Keratinocyte (primary cell): Measurements from ENCODE around the gene COL7A1. TPM values are rescaled to one million over a fixed set of nuclear protein-coding genes. Genes with fewer than 3 reads are reported as not detected.

Source experiments
- DNase-seq: peaks from one replicate; pipeline ENCODE4 v3.0.0-alpha.2; 2011; ENCODE audit warnings: low read depth, missing footprints, low spot score
- FAIRE-seq: peaks from 2 replicates; lab custom pipeline; 2011; peaks lifted over from hg19 to GRCh38; lab: Jason Lieb, UNC
- H2AFZ ChIP-seq: 2 replicates; pipeline ENCODE4 v1.6.0; 2012; ENCODE audit warnings: low read length, control low read depth, inconsistent platforms; ENCODE audit not compliant: control insufficient read depth
- H3K27ac ChIP-seq: 2 replicates; pipeline ENCODE4 v1.5.1; 2011; ENCODE audit warnings: low read length; ENCODE audit not compliant: control insufficient read depth, insufficient read depth
- H3K27me3 ChIP-seq: 3 replicates; pipeline ENCODE4 v1.6.0; 2011; ENCODE audit warnings: low read length; ENCODE audit not compliant: control insufficient read depth, insufficient read depth; ENCODE audit errors: extremely low read depth
- H3K36me3 ChIP-seq, 2 experiments: 2 replicates in 1 of 2; 3 replicates in 1 of 2; pipeline ENCODE4 v1.5.1; 2011; ENCODE audit warnings: low read length in 2 of 2, mild to moderate bottlenecking in 1 of 2; ENCODE audit not compliant: control insufficient read depth in 2 of 2, insufficient read depth in 2 of 2; ENCODE audit errors: extremely low read depth in 1 of 2
- H3K4me1 ChIP-seq: 3 replicates; pipeline ENCODE4 v1.5.1; 2011; ENCODE audit warnings: low read length; ENCODE audit not compliant: control insufficient read depth, insufficient read depth; ENCODE audit errors: extremely low read depth
- H3K4me2 ChIP-seq: 3 replicates; pipeline ENCODE4 v1.6.0; 2011; ENCODE audit warnings: low read depth, low read length; ENCODE audit not compliant: control insufficient read depth, insufficient read depth; ENCODE audit errors: extremely low read depth
- H3K4me3 ChIP-seq, 3 experiments: fragments of 200-600 bp in 1 of 3; sonication (generic) in 1 of 3; 2 replicates in 2 of 3; 3 replicates in 1 of 3; pipeline ENCODE4 v1.5.1; 2011 to 2016; ENCODE audit warnings: low read length in 3 of 3, mild to moderate bottlenecking in 3 of 3, control low read depth in 2 of 3, inconsistent platforms in 1 of 3, low read depth in 1 of 3, mixed read lengths in 1 of 3, mixed run types in 1 of 3, moderate library complexity in 1 of 3; ENCODE audit not compliant: control insufficient read depth in 2 of 3, insufficient read depth in 2 of 3; ENCODE audit errors: extremely low read depth in 1 of 3
- H3K79me2 ChIP-seq: 2 replicates; pipeline ENCODE4 v1.6.0; 2012; ENCODE audit warnings: low read length; ENCODE audit not compliant: control insufficient read depth, insufficient read depth
- H3K9ac ChIP-seq: 3 replicates; pipeline ENCODE4 v1.6.0; 2011; ENCODE audit warnings: low read length; ENCODE audit not compliant: control insufficient read depth, insufficient read depth; ENCODE audit errors: extremely low read depth
- H3K9me1 ChIP-seq: 3 replicates; pipeline ENCODE4 v1.6.0; 2011; ENCODE audit warnings: low read length; ENCODE audit not compliant: control insufficient read depth, insufficient read depth; ENCODE audit errors: extremely low read depth
- H3K9me3 ChIP-seq: 2 replicates; pipeline ENCODE4 v1.5.1; 2012; ENCODE audit warnings: low read depth, low read length; ENCODE audit not compliant: control insufficient read depth
- H4K20me1 ChIP-seq: 3 replicates; pipeline ENCODE4 v1.6.0; 2011; ENCODE audit warnings: low read length; ENCODE audit not compliant: control insufficient read depth, insufficient read depth; ENCODE audit errors: extremely low read depth
- EZH2 ChIP-seq: IDR thresholded peaks from one replicate; pipeline ENCODE4 v1.6.1; 2012; ENCODE audit warnings: inconsistent platforms, mild to moderate bottlenecking, low read length, moderate library complexity
- dilution Hi-C: fragments of 300-500 bp; cut with MboI; formaldehyde crosslinking; loops from one replicate; pipeline ENCODE4 v1.7.0; 2020; ENCODE audit warnings: low sequenced_read_pairs; ENCODE audit not compliant: extremely low pct_ligation_motif_present
- polyA plus RNA-seq, 5 experiments: library from polyadenylated mRNA; depleted of rRNA in 3 of 5; stranded (reverse) in 3 of 5; stranded (forward) in 1 of 5; unstranded in 1 of 5; fragments of >200 nt; gene quantifications; 1 replicate in 1 of 5; 2 replicates in 3 of 5; 3 replicates in 1 of 5; pipeline versions ENCODE4 v1.2.1 to v1.2.3, GENCODE V29; 2011 to 2012; ENCODE audit warnings: missing spikeins in 2 of 5, low read depth in 1 of 5, low replicate concordance in 1 of 5
- TF ChIP-seq, protein P1 (sequence below), 3 experiments: IDR thresholded peaks in 1 of 3; conservative IDR thresholded peaks in 1 of 3; optimal IDR thresholded peaks in 1 of 3; 2 replicates in 2 of 3; 3 replicates in 1 of 3; pipeline versions ENCODE3 to v1.5.1; 2011; ENCODE audit warnings: low read length in 3 of 3, mild to moderate bottlenecking in 3 of 3, moderate library complexity in 2 of 3, control low read depth in 1 of 3, inconsistent platforms in 1 of 3; ENCODE audit not compliant: insufficient read depth in 2 of 3; ENCODE audit errors: extremely low read depth in 1 of 3

Gene COL7A1
- polyA plus RNA-seq, 1 donor (not counting 4 experiments of a cell fraction or from before 2014, with no cell fraction given): 59.4 TPM

DNA sequence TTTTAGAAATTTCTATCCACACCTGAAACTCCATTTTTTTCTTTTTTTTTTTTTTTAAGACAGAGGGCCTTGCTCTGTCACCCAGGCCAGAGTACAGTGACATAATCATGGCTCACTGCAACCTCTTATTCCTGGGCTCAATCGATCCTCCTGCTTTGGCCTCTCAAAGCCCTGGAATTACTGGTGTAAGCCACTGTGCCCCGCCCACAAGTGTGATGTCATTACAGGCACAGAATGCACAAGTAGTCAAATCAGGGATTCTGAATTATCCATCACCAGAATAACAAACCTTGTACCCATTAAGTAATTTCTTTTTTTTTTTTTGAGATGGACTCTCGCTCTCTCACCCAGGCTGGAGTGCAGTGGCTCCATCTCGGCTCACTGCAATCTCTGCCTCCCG is 12.4 kb upstream of the COL7A1 start:
- no peak for FAIRE-seq
- dilution Hi-C loops: no loop called here
- Histone ChIP-seq H3K4me2 (no peak overlapping the region), H2AFZ (no peak overlapping the region), H3K27me3 (no peaks in the 10 kb centered on the region), H3K9ac (no peak overlapping the region), H3K4me1 (peaks cover 12% of the 10 kb centered on the region), H4K20me1 (no peaks in the 10 kb centered on the region), H3K36me3 (peaks cover 31 to 46% of the 10 kb centered on the region in 2 experiments), H3K9me1 (peaks cover 2% of the 10 kb centered on the region), H3K27ac (no peak overlapping the region), H3K79me2 (peaks cover 28% of the 10 kb centered on the region), H3K4me3 (no peak overlapping the region), H3K9me3 (no peaks in the 10 kb centered on the region)
- no peak for DNase-seq
- no peak for TF ChIP-seq EZH2
- TF ChIP-seq, protein P1, sequence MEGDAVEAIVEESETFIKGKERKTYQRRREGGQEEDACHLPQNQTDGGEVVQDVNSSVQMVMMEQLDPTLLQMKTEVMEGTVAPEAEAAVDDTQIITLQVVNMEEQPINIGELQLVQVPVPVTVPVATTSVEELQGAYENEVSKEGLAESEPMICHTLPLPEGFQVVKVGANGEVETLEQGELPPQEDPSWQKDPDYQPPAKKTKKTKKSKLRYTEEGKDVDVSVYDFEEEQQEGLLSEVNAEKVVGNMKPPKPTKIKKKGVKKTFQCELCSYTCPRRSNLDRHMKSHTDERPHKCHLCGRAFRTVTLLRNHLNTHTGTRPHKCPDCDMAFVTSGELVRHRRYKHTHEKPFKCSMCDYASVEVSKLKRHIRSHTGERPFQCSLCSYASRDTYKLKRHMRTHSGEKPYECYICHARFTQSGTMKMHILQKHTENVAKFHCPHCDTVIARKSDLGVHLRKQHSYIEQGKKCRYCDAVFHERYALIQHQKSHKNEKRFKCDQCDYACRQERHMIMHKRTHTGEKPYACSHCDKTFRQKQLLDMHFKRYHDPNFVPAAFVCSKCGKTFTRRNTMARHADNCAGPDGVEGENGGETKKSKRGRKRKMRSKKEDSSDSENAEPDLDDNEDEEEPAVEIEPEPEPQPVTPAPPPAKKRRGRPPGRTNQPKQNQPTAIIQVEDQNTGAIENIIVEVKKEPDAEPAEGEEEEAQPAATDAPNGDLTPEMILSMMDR (optimal IDR thresholded peaks at IDR 0.05 in 1 of 3, IDR thresholded peaks at IDR 0.05 in 1 of 3, conservative IDR thresholded peaks at IDR 0.05 in 1 of 3; ENCODE audit: extremely low read depth in 1 of 3, insufficient read depth in 2 of 3, low read length in 3 of 3): no peak

DNA sequence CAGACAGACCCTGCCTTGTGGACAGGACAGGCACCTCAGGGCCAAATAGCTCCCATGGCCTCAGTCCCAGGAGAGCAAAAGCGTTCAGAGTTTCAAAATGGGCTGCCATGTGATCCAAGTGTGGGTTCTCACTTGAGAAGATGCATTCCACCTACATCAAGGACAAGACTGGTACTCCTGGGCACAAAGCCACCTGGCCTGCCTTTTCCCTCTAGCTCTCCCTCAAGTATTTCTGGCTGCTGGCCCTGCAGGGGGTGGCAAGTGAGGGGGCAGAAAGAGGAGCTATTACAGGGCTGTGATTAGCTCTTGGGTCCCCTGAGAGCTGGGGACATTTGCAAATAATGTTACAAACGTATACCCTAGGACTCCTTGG is 6.5 kb upstream of the COL7A1 start:
- Histone ChIP-seq H3K4me1 (peaks cover 43% of the 10 kb centered on the region), H3K9me3 (no peaks in the 10 kb centered on the region), H3K4me3 (no peak overlapping the region), H2AFZ (no peak overlapping the region), H3K4me2 (no peak overlapping the region), H3K27me3 (no peaks in the 10 kb centered on the region), H3K36me3 (peaks cover 52 to 66% of the 10 kb centered on the region in 2 experiments), H3K9me1 (peaks cover 2% of the 10 kb centered on the region), H3K9ac (no peak overlapping the region), H4K20me1 (no peaks in the 10 kb centered on the region), H3K27ac (no peak overlapping the region), H3K79me2 (peaks cover 7% of the 10 kb centered on the region)
- DNase-seq: no peak
- no peak for FAIRE-seq
- TF ChIP-seq EZH2: no peak
- TF ChIP-seq, protein P1 (optimal IDR thresholded peaks at IDR 0.05 in 1 of 3, IDR thresholded peaks at IDR 0.05 in 1 of 3, conservative IDR thresholded peaks at IDR 0.05 in 1 of 3; ENCODE audit: extremely low read depth in 1 of 3, insufficient read depth in 2 of 3, low read length in 3 of 3): no peak
- dilution Hi-C loops: no loop called here
